SU-DHL-6 (cell line): ENCODE data around the gene PPP1R27.

Experiments
- EZH2phosphoT487 ChIP-seq: fragments of 200-600 bp; sonication (generic), shearing (Covaris generic); conservative IDR thresholded peaks from 2 replicates; pipeline ENCODE4 v1.6.1; 2018; ENCODE audit warnings: mild to moderate bottlenecking, antibody characterized with exemption, low read length, moderate library complexity, mixed read lengths
- TF ChIP-seq, protein P1 (sequence below): fragments of 200-600 bp; sonication (generic); IDR thresholded peaks from one replicate; pipeline ENCODE4 v1.5.1; 2017; ENCODE audit warnings: antibody characterized with exemption, mild to moderate bottlenecking, low read length, moderate library complexity; ENCODE audit not compliant: insufficient read depth, poor library complexity, severe bottlenecking

DNA sequence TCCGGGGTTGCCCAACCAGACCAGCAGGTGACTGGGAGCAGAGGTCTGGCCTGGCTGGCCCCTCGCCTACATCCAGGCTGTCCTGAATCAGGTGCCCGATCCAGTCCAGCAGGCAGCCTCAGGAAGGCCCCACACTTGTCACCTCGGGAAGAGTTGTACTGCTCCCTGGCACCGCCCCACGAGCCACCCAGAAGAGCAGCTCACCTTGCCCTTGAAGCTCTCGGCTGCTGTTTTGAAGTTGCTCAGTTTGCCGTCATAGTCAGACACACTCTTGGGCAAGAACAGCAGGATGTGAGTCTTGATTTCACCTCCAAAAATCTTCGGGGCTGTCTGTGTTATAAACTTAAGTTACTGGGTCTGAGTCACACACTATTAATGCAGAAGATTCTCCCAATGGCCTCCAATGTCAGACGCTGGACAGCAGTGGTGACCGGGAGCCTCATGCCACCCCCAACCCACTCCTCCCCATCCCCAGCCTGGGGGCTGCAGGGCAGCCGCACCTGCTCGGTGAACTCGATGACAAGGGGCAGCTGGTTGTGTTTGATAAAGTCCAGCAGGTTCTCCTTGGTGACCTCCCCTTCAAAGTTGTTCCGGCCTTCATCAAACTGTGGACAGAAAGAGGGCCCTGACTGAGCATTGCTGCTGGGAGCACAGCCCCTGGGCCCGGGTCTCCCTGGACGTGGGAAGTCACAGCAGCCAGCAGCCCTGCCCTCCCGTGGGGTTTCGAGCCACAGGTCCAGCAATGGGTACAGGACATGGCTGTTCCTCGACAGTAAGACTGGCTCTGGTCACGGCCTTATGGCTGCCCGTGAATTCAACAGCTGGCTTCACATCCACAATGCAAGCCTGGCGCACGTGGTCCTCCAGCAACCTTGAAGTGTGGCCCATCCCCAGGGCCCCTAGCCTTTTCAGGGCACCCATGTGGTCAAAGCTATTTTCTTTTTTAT lies 12.2 kb upstream of the PPP1R27 start:
- TF ChIP-seq, protein P1, sequence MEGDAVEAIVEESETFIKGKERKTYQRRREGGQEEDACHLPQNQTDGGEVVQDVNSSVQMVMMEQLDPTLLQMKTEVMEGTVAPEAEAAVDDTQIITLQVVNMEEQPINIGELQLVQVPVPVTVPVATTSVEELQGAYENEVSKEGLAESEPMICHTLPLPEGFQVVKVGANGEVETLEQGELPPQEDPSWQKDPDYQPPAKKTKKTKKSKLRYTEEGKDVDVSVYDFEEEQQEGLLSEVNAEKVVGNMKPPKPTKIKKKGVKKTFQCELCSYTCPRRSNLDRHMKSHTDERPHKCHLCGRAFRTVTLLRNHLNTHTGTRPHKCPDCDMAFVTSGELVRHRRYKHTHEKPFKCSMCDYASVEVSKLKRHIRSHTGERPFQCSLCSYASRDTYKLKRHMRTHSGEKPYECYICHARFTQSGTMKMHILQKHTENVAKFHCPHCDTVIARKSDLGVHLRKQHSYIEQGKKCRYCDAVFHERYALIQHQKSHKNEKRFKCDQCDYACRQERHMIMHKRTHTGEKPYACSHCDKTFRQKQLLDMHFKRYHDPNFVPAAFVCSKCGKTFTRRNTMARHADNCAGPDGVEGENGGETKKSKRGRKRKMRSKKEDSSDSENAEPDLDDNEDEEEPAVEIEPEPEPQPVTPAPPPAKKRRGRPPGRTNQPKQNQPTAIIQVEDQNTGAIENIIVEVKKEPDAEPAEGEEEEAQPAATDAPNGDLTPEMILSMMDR: no peak
- no peak for TF ChIP-seq EZH2phosphoT487
